Neural cell (in vitro differentiated cells): Measurements from ENCODE around the gene RPL18. TPM values are rescaled to one million over a fixed set of nuclear protein-coding genes. Genes with fewer than 3 reads are reported as not detected.

Source experiments
- H2AFZ ChIP-seq: fragments of 200-600, 300-800 bp; sonication (generic), shearing (Covaris generic); 2 replicates; pipeline ENCODE4 v1.6.0; 2014; ENCODE audit warnings: low read depth, mild to moderate bottlenecking, antibody characterized with exemption, low read length, moderate library complexity
- H3F3A ChIP-seq: fragments of 200-600 bp; shearing (Covaris generic); 2 replicates; pipeline ENCODE4 v1.6.1; 2016; ENCODE audit warnings: mild to moderate bottlenecking, moderate library complexity, mixed read lengths, antibody characterized with exemption, low read length; ENCODE audit not compliant: insufficient read depth, poor library complexity, severe bottlenecking
- H3K27ac ChIP-seq: fragments of 200-600, 300-800 bp; sonication (generic), shearing (Covaris generic); 2 replicates; pipeline ENCODE4 v1.5.1; 2014; ENCODE audit warnings: mild to moderate bottlenecking, low read length, moderate library complexity
- H3K27me3 ChIP-seq: fragments of 300-800, 200-600 bp; sonication (generic), shearing (Covaris generic); 2 replicates; pipeline ENCODE4 v1.6.0; 2014; ENCODE audit warnings: mild to moderate bottlenecking, low read depth, low read length, moderate library complexity; ENCODE audit not compliant: insufficient read depth
- H3K36me3 ChIP-seq: fragments of 300-800, 200-600 bp; sonication (generic), shearing (Covaris generic); 2 replicates; pipeline ENCODE4 v1.5.1; 2014; ENCODE audit warnings: mild to moderate bottlenecking, antibody characterized with exemption, low read length, moderate library complexity; ENCODE audit not compliant: insufficient read depth
- H3K4me2 ChIP-seq: fragments of 300-800, 200-600 bp; sonication (generic), shearing (Covaris generic); 2 replicates; pipeline ENCODE4 v1.6.0; 2014; ENCODE audit warnings: mild to moderate bottlenecking, low read length
- H3K4me3 ChIP-seq: fragments of 300-800, 200-600 bp; sonication (generic), shearing (Covaris generic); 2 replicates; pipeline ENCODE4 v1.5.1; 2014; ENCODE audit warnings: mild to moderate bottlenecking, low read length, moderate library complexity
- H3K79me2 ChIP-seq: fragments of 200-600 bp; shearing (Covaris generic); replicated peaks from 2 replicates; pipeline ENCODE4 v1.6.0; 2014; ENCODE audit warnings: mild to moderate bottlenecking, low read length, moderate library complexity; ENCODE audit not compliant: insufficient read depth
- H3K9ac ChIP-seq: fragments of 300-800, 200-600 bp; sonication (generic), shearing (Covaris generic); 2 replicates; pipeline ENCODE4 v1.6.1; 2016; ENCODE audit warnings: mild to moderate bottlenecking, low read length, mixed read lengths
- H3K9me2 ChIP-seq: fragments of 200-600 bp; shearing (Covaris generic); 2 replicates; pipeline ENCODE4 v1.6.1; 2016; ENCODE audit warnings: mild to moderate bottlenecking, low read length, mixed read lengths; ENCODE audit not compliant: insufficient read depth
- H3K9me3 ChIP-seq: fragments of 200-600, 300-800 bp; sonication (generic), shearing (Covaris generic); 2 replicates; pipeline ENCODE4 v1.6.1; 2016; ENCODE audit warnings: mild to moderate bottlenecking, mixed run types, low read length, moderate library complexity, mixed read lengths
- H4K20me1 ChIP-seq: fragments of 200-600 bp; shearing (Covaris generic); 2 replicates; pipeline ENCODE4 v1.6.1; 2016; ENCODE audit warnings: mild to moderate bottlenecking, mixed run types; ENCODE audit not compliant: insufficient read depth
- CTCF ChIP-seq: fragments of 450-650 bp; IDR thresholded peaks from 2 replicates; pipeline ENCODE4 v1.5.1; 2014; ENCODE audit warnings: antibody characterized with exemption, mild to moderate bottlenecking, moderate library complexity; ENCODE audit not compliant: poor library complexity, severe bottlenecking
- EP300 ChIP-seq: fragments of 450-650 bp; conservative IDR thresholded peaks from 2 replicates; pipeline ENCODE4 v1.6.1; 2014; ENCODE audit warnings: antibody characterized with exemption, mild to moderate bottlenecking, moderate library complexity; ENCODE audit not compliant: poor library complexity, severe bottlenecking
- EZH2 ChIP-seq: fragments of 200-600, 300-800 bp; shearing (Covaris generic), sonication (generic); IDR thresholded peaks from 2 replicates; pipeline ENCODE4 v1.6.1; 2014; ENCODE audit warnings: antibody characterized with exemption, low read length, borderline replicate concordance, mild to moderate bottlenecking; ENCODE audit not compliant: insufficient read depth, poor library complexity, severe bottlenecking
- MXI1 ChIP-seq: fragments of 450-650 bp; conservative IDR thresholded peaks from 2 replicates; pipeline ENCODE4 v1.6.1; 2014; ENCODE audit warnings: antibody characterized with exemption, mild to moderate bottlenecking; ENCODE audit not compliant: poor library complexity, severe bottlenecking
- POLR2AphosphoS5 ChIP-seq: IDR thresholded peaks from 2 replicates; pipeline ENCODE4 v1.6.1; 2012
- RAD21 ChIP-seq: fragments of 450-650 bp; conservative IDR thresholded peaks from 2 replicates; pipeline ENCODE4 v1.6.1; 2014; ENCODE audit warnings: antibody characterized with exemption, mild to moderate bottlenecking, moderate library complexity
- REST ChIP-seq: IDR thresholded peaks from 2 replicates; pipeline ENCODE4 v1.6.1; 2012; ENCODE audit warnings: borderline replicate concordance
- SMC3 ChIP-seq: fragments of 450-650 bp; conservative IDR thresholded peaks from 2 replicates; pipeline ENCODE4 v1.6.1; 2014; ENCODE audit warnings: antibody characterized with exemption, mild to moderate bottlenecking, moderate library complexity; ENCODE audit not compliant: poor library complexity
- TAF1 ChIP-seq: IDR thresholded peaks from 2 replicates; pipeline ENCODE4 v1.6.1; 2012; ENCODE audit warnings: low read depth
- polyA plus RNA-seq: library from polyadenylated mRNA; depleted of rRNA; stranded (reverse); fragments of >200 nt; gene quantifications from 2 replicates; pipeline ENCODE4 v1.2.3, GENCODE V29; 2014

The RPL18 gene
- polyA plus RNA-seq, 1 donor from 2014 or later = 2,102 TPM

DNA sequence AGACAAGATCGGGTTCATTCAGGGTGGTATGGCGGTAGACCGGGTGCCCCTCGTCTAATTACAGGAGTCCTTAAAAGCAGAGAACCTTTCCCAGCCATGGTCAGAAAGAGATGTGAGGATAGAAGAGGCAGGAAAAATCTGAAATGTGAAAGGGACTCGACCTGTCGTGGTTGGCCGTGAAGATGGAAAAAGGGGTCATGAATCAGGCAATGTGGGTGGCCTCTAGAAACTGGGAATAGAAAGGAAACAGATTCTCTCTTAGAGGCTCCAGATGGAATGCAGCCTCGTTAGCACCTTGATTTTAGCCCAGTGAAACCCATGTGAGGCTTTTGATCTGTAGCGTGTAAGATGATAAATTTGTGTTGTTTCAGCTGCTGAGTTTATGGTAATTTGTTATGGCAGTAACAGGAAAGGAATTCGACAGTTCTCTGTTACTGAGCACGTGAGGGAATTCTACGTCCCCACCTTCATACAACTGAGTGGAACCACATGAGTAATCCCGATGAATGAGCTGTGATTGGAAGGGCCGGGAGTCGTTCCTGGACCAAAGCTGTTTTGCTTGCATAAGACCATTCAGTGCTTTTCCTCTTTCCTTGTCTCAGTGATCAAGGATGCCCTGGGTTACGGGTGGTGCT, 38.0 kb upstream of the RPL18 start:
- H2AFZ ChIP-seq = no peak overlapping the region
- H3K9me3 ChIP-seq = no peaks in the 10 kb centered on the region
- no peaks in the 10 kb centered on the region for H4K20me1 ChIP-seq
- H3K27me3 ChIP-seq = no peaks in the 10 kb centered on the region
- no peaks in the 10 kb centered on the region for H3F3A ChIP-seq
- no peak overlapping the region for H3K4me2 ChIP-seq
- H3K4me3 ChIP-seq = no peak overlapping the region
- H3K27ac ChIP-seq = no peak overlapping the region
- no peak overlapping the region for H3K9ac ChIP-seq
- H3K36me3 ChIP-seq = no peaks in the 10 kb centered on the region
- TF ChIP-seq EP300 = no peak
- TF ChIP-seq CTCF = no peak
- TF ChIP-seq SMC3 = no peak
- TF ChIP-seq EZH2 = no peak
- no peak for TF ChIP-seq TAF1
- H3K79me2 ChIP-seq = no peaks in the 10 kb centered on the region
- H3K9me2 ChIP-seq = no peaks in the 10 kb centered on the region

DNA sequence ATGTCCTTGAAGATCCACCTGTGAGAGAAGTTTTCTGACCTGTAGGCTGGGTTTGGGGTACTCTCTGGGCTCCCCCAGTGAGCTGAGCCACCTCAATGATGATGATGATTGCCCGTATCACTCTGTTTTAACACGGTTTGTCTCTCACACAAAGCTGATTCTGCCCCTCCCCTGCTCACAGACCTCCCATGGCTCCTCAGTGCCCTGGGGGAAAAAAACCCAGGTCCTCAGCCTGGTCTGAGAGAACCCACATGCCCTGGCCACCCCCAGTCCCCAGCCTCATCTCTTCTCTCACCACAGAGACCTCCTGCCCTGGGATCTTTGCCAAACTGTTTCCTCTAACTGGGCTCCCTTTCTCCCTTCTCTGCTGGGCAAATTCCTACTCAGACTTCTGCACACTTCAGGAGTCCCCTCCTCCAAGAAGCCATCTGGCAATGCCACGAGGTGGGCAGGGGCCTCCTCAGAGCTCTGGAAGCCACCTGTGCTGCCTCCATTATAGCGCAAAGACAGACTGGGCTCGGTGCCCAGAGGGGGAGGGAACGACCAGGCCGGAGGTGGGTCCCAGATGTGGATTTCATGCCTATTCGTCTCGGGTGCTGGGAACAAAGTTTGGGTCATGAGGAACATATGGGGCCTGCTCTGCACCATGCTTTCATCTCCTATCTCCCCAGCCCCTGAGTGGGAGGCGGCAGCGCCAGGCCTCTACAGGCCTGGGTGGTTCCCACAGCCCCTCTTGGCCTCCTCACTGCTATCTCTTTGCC, 35.5 kb upstream of the RPL18 start:
- Histone ChIP-seq H3K9me3 (no peaks in the 10 kb centered on the region), H3K4me2 (no peak overlapping the region), H3F3A (no peaks in the 10 kb centered on the region), H3K79me2 (no peaks in the 10 kb centered on the region), H3K9me2 (no peaks in the 10 kb centered on the region), H2AFZ (no peak overlapping the region), H3K4me3 (no peak overlapping the region), H4K20me1 (no peaks in the 10 kb centered on the region), H3K9ac (no peak overlapping the region), H3K27ac (no peak overlapping the region), H3K27me3 (no peaks in the 10 kb centered on the region), H3K36me3 (no peaks in the 10 kb centered on the region)
- TF ChIP-seq EP300 (no peak), RAD21 (no peak), REST (no peak)

DNA sequence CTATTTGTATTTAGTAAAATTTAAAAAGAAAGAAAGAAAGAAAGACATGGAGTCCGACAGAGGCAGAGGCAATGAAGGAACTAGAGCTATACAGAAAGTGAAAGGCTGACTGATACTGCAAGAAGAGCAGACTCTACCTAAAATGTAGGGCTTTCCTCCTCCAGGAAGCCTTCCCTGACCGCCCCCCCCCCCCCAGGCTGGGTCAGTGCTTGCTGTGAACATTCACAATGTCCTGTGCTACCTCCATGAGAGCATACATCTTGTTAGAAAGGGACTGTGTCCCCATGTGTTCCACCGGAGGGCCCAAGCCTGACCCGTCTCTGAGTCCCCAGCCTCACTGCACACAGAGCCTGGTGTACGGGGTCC, 32.7 kb upstream of the RPL18 start:
- Histone ChIP-seq H3K4me2 (no peak overlapping the region), H3K4me3 (no peak overlapping the region), H3K27me3 (no peaks in the 10 kb centered on the region), H3F3A (no peaks in the 10 kb centered on the region), H3K27ac (no peak overlapping the region), H4K20me1 (no peaks in the 10 kb centered on the region), H3K9me3 (no peaks in the 10 kb centered on the region), H3K79me2 (no peaks in the 10 kb centered on the region), H3K9me2 (no peaks in the 10 kb centered on the region), H3K9ac (no peak overlapping the region), H2AFZ (no peak overlapping the region), H3K36me3 (no peaks in the 10 kb centered on the region)
- no peak for TF ChIP-seq EP300
- TF ChIP-seq CTCF = no peak
- TF ChIP-seq RAD21 = no peak
- no peak for TF ChIP-seq EZH2
- TF ChIP-seq TAF1 = no peak
- no peak for TF ChIP-seq POLR2AphosphoS5
- TF ChIP-seq REST = no peak
- TF ChIP-seq SMC3 = no peak
- no peak for TF ChIP-seq MXI1
